NCI-H2196 (cell line): Measurements from ENCODE around the gene NAA38.
"Not testable (repeated sequence)": the region's sequence is repeated elsewhere in the genome, so short reads cannot be mapped to it uniquely, and the experiment has no call there.

Experiments used
- DNase-seq: peaks from one replicate; lab custom pipeline; 2025; ENCODE audit not compliant: unreplicated experiment; lab: John Stamatoyannopoulos, UW

The NAA38 gene

DNA sequence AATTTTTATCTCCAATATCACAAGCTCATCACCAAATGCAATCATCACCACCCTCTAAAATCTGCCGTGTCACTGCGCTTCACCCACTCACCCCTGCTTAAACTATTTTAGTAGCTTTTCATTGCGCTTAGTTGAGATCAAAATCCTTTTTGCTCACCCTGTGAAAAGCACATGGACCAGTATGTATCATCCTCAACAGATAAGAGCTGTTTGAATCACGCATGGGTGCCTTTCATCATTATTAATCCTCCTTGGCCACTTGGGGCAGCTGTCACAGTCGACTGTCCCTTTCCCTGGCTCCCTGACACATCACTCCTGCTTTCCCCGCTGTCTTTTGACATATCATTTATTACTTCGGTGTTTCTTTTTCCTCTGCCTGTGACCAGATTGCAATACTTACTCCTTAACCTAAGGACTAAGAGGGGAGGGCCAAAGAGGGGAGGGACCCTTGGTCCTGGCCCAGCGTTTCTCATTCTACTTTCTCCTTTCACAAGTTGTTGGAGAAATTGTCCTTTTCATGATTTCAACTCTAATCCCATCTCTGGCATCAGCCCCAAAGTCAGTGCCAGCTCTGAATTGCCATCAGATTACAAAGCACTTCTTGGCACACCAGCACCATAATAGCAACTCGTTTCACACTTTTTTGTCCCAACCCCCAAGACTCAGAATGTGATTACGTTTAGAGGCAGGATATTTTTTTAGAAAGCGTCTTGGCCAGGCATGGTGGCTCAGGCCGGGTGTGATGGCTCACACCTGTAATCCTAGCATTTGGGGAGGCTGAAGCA is 32.0 kb downstream of the NAA38 start:
- no peak for DNase-seq

DNA sequence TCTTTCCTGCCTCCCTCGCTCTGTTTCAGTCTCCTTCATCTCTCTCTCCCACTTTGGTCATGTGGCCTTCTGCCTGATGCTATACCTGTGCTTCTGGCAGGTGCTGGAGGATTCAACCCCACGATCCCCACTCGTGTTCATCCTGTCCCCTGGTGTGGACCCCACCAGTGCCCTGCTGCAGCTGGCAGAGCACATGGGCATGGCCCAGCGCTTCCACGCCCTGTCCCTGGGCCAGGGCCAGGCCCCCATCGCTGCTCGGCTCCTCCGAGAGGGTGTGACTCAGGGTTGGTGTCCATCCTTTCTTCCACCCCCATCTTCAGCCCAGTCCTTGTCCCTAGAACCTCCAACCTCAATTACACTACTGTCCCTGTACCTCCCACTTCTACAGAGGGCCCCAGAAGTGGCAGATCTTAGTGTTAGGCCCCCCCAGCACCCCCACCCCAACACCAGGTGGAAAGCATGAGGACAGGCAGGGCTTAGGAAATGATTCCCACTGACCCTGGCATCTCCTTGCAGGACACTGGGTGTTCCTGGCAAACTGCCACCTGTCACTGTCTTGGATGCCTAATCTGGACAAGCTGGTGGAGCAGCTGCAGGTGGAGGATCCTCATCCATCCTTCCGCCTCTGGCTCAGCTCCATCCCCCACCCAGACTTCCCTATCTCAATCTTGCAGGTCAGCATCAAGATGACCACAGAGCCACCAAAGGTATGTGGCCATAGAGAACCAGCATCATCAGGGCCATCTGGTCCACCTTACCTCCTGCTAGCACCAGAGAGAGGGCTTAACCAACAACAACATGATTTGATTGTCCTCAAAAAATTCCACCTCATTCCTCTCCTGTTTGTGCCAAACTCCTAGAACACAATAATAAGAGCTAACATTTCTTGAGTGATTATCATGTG is 33.1 kb downstream of the NAA38 start:
- no peak for DNase-seq

DNA sequence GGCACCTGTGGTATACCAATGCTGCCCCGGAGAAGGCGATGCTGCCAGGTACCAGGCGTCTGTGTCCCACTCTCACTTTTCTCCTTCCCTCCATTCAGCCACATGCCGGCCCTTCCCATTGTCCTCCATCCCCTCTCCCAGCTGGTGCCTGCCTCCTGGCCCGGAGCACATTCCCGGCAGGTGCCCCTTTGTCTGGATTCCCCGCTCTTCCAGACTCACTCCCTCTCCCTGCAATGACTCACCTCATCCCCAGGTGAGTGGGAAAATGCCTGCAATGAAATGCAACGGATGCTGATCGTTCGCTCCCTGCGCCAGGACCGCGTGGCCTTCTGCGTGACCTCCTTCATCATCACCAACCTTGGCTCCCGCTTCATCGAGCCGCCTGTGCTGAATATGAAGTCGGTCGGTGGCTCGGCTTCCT is 33.8 kb downstream of the NAA38 start:
- no peak for DNase-seq

DNA sequence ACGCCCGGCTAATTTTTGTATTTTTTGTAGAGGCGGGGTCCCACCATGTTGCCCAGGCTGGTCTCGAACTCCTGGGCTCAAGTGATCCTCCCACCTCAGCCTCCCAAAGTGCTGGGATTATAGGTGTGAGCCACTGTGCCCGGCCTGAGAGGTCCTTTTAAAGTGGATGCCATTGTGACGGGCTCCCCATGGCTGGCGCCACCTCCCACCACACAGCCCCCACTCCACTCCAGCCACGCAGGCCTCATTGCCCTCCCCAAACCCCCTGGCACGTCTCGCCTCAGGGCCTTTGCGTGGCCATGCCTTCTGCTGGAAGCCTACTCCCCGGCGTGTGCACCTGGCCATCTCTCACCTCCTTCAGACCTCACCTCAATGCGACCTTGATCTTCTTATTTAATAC is 35.2 kb downstream of the NAA38 start:
- no peak for DNase-seq

DNA sequence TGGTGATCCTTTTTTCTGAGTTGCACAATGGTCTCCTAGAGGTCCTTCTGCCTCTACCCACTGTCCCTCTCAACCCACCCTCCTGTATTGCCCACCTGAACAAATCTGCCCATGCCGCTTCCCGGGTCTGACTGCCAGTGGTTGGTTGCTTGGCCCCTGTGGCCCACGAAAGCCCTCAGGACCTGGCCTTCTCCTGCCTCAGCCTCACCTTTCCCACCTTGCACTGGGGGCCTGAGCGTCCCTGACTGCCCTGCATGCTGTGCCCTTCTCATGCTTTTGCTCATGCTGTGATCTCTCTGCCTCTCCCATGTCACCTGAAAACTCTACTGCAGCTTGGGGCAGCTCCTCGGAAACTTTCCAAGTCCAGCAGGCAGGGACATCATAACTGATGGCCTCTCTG is 37.1 kb downstream of the NAA38 start:
- no peak for DNase-seq

DNA sequence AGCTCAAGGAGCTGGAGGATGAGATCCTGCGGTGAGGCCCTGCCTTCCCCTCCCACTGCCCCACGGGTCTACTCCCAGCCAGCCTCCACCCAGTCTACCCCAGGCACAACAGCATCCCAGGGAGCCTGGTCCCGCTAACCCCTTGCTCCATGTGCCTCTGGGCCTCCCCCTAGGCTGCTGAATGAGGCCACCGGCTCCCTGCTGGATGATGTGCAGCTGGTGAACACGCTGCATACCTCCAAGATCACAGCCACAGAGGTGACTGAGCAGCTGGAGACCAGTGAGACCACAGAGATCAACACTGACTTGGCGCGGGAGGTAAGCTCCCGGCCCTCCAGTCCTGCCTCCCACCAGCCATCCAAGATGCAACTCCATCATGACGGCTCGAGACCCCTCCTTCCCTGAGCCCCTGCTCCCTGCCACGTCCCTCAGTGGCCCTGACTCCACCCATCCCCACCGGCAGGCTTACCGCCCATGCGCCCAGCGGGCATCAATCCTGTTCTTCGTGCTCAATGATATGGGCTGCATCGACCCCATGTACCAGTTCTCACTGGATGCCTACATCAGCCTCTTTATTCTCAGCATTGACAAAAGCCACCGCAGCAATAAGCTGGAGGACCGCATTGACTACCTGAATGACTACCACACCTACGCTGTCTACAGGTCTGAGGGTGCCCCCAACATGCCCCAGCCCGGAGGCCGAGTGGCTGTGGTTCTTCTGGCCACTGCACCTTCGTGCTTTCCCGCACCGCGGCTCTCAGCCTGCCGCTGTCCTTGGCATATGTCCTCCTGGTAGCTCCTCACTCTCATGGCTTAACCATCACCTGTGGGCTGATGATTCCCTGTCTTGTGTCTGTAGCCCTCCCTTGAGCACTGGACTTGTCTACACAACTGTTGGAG is 38.4 kb downstream of the NAA38 start:
- DNase-seq: no peak

DNA sequence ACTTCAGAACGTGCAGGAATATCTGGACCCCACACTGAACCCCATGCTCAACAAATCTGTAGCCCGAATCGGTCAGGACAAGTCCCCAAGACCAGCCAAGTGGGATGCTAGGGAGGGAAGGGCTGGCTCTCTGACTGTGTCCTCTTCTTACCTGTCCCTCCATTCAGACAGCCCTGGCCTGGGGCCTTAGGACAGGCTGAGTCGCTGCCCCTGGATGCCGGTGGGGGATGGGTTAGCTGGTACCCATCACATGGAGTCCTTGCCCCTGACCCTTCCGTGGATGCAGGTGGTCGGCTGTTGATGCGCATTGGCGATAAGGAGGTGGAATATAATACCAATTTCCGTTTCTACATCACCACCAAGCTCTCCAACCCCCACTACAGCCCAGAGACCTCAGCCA is 39.3 kb downstream of the NAA38 start:
- DNase-seq: no peak

DNA sequence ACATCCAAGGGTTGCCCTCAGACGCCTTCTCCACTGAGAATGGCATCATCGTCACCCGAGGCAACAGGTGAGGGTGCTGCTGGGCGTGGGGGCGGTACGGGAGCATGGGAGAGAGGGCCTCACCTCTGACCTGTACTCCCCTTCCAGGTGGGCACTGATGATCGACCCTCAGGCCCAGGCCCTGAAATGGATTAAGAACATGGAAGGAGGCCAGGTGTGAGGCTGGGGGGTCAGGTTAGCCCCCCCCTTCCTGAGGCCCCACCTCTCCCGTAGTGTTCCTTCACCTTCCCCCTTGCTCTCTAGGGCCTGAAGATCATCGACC is 39.8 kb downstream of the NAA38 start:
- DNase-seq: no peak

DNA sequence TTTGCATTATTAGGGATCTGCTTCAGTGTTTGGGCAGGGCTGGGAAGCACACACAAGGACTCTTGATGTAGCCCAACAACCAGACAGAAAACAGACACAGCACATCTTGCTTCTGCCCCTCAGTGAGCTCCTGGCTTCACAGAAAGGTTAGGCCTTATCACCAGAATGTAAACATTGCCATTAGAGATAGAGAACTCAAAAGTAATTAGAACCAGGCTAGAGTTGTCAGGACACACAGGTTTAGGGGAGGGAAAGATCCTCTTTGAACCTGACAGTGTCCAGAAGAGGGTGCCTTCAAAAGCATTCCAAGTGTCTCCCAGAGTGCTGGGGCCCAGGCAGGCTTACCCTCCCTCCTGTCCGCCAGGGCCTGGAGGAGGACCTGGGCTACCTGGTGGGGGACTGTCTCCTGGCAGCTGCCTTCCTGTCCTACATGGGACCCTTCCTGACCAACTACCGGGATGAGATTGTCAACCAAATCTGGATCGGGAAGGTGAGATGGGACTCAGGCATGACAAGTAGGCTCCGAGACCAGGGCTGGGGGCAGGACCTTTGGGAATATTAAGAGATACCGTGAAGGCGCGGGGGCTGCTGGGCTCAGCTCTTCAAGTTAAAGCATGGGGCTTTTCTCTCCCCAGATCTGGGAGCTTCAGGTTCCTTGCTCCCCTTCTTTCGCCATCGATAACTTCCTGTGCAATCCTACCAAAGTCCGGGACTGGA is 40.3 kb downstream of the NAA38 start:
- no peak for DNase-seq

DNA sequence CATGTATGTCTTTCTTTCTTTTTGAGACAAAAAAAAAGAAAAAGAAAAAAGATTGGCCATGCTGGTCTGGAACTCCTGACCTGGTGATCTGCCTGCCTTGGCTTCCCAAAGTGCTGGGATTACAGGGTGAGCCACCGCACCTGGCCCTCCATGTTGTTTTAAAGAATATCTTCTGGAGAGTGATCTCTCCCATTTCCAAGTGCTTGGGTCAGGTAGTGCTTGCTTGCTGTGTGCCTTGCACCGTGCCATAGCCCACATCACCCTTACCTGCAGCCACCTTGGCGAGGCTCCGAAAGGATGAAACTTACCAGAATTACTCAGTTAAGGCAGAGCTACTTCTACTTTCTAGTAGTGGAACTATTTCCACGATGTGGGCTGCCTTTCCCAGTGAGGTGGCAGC is 42.4 kb downstream of the NAA38 start:
- no peak for DNase-seq

DNA sequence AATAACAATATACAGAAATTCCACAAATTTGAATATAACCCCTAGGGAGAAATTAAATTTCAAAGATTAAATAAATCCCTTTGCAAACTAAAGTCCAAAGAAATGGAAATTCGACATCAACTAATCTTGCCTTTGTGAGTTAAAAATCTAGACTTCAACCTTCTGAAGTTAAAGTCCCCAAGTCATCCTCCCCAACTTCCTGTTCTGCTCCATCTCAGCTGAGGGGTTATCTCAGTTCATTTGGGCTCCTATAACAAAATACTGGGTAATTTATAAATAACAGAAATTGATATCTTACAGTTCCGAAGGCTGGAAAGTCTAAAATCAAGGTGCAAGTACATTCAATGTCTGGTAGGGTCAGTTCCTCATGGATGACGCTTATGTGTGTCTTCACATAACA is 46.1 kb downstream of the NAA38 start:
- DNase-seq: no peak

DNA sequence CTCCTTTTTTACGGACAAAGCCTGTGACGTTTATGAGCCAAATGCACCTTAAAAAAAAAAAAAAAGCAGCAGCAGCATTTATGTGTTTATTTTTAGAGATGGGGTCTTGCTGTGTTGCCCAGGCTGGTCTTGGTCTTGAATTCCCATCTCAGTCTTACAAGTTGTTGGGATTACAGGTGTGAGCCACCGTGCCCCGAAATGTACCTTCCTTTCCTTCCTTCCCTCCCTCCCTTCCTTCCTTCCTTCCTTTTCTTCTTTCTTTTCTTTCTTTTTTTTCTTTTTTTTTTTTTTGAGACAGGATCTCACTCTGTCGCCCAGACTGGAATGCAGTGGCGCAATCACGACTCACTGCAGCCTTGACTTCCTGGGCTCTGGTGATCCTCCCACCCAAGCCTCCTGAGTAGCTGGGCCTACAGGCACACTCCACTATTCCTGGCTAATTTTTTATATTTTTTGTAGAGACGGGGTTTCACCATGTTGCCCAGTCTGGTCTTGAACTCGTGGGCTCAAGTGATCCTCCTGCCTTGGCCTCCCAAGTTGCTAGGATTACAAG is 47.5 kb downstream of the NAA38 start:
- not testable (repeated sequence) for DNase-seq

DNA sequence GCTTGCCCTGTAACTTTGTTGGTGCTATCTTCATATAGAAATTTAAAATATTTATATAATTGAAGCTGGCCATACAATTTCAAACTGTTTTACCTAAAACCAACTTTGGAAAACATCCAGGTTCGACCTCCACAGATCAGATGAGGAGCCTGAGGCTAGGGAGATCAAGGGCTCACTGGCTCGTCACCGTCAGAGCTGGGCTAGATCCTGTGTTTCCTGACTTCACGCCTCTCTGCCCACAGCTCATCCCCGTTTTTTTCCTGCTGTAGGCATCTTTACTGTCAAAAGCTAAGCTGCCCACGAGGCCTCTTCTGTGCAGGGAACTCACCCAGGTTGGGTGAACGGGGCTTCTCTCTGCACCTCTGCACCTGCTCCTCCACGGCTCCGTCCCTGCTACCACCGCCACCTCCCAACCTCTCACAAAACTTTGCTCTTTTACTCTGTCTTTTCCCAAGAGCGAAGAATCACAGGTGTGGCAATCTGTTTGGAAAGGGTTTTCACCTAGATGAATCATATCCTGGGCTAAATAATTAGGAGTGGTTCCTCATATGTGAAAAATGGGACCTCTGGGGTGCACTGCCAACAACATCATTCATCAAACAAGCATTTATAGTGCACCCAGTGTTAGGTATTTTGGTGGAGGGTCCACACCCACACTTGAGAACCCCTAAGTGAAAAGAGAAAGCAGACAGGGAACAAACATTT is 48.1 kb downstream of the NAA38 start:
- DNase-seq: no peak

DNA sequence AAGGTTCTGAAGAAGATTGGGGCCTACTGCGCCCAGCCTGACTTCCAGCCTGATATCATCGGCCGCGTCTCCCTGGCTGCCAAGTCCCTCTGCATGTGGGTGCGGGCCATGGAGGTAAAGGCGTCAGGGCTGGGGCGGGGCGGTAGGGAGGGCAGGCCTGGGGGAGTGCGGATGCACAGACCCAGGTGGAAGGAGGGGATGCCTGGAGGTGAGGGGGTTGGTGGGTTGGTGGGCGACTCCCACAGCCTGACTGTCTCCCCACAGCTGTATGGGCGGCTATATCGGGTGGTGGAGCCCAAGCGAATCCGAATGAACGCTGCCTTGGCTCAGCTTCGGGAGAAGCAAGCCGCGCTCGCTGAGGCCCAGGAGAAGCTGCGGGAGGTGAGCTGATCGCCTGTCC is 50.2 kb downstream of the NAA38 start:
- DNase-seq: no peak
